Calu3 (cell line): ENCODE data around the gene GOLGA1. TPM values are rescaled to one million over a fixed set of nuclear protein-coding genes. Genes with fewer than 3 reads are reported as not detected.

Source experiments
- BruUV-seq: library from RNA; stranded (reverse); fragments of 400-500 nt; replicated peaks from 2 replicates; lab custom pipeline; 2021; lab: Mats Ljungman, UMichigan
- CTCF ChIA-PET: fragments of 300-600 bp; sonication (Branson Sonifier 250); formaldehyde crosslinking; loops from one replicate; lab custom pipeline; 2022; ENCODE audit warnings: antibody characterized with exemption; lab: Charles Lee
- DNase-seq: peaks from one replicate; pipeline ENCODE4 v3.0.0; 2022
- H3K27ac Mint-ChIP-seq: one replicate; pipeline ENCODE4 v1.8.0; 2022; ENCODE audit warnings: mixed read lengths; ENCODE audit not compliant: unreplicated experiment
- H3K27me3 Mint-ChIP-seq: one replicate; pipeline ENCODE4 v1.8.0; 2022; ENCODE audit warnings: mixed read lengths; ENCODE audit not compliant: unreplicated experiment
- H3K36me3 Mint-ChIP-seq: one replicate; pipeline ENCODE4 v1.8.0; 2022; ENCODE audit warnings: mild to moderate bottlenecking, moderate library complexity, mixed read lengths; ENCODE audit not compliant: insufficient read depth, unreplicated experiment
- H3K4me1 Mint-ChIP-seq: one replicate; pipeline ENCODE4 v1.8.0; 2022; ENCODE audit warnings: mild to moderate bottlenecking, low read depth, mixed read lengths; ENCODE audit not compliant: unreplicated experiment
- H3K4me3 Mint-ChIP-seq: one replicate; pipeline ENCODE4 v1.8.0; 2022; ENCODE audit warnings: mild to moderate bottlenecking, low read depth, moderate library complexity, mixed read lengths; ENCODE audit not compliant: unreplicated experiment
- H3K9me3 Mint-ChIP-seq: one replicate; pipeline ENCODE4 v1.8.0; 2022; ENCODE audit warnings: low read depth, mixed read lengths; ENCODE audit not compliant: unreplicated experiment
- CTCF ChIP-seq: fragments of 200-600 bp; IDR thresholded peaks from one replicate; pipeline ENCODE4 v1.8.0; 2022; ENCODE audit warnings: antibody characterized with exemption; ENCODE audit not compliant: unreplicated experiment
- intact Hi-C: fragments of 100-400 bp; cut with micrococcal nuclease; formaldehyde crosslinking; loops from one replicate; pipeline ENCODE4 v1.10.0; 2022; ENCODE audit not compliant: unreplicated experiment
- total RNA-seq: library from RNA; stranded (reverse); gene quantifications from 2 replicates; pipeline ENCODE4 v1.2.3, GENCODE V29; 2022

The GOLGA1 gene
- total RNA-seq, 1 experiment from 2014 or later = 13.4 TPM

DNA sequence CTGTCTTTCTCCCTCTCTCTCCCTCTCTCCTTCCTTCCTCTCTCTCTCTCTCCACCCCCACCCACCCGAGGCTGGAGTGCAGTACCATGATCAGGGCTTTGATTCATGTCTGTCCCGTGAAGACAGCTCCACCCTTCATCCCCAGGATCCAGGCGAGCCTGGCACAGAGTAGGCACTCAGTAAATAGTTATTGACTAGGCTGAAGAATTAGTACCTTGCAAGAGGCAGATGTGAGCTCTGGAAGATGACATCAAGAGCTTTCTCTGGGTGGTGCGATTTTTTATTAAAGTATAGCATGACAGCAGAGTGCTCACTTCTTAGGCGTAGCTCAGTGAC is 111.6 kb downstream of the GOLGA1 start:
- Mint-ChIP-seq H3K36me3 (no peaks in the 10 kb centered on the region), H3K27ac (no peak overlapping the region), H3K27me3 (peaks cover 16% of the 10 kb centered on the region), H3K4me1 (peaks cover 14% of the 10 kb centered on the region), H3K4me3 (no peak overlapping the region), H3K9me3 (no peaks in the 10 kb centered on the region)
- no peak for TF ChIP-seq CTCF
- intact Hi-C loops = no loop called here
- CTCF ChIA-PET = interaction anchor here (1.3 kb wide), 1 partner anchor 38 kb away, joined by 10 read pairs; no protein-coding TSS in a partner anchor
- DNase-seq = no peak
- BruUV-seq = no TSS peak

DNA sequence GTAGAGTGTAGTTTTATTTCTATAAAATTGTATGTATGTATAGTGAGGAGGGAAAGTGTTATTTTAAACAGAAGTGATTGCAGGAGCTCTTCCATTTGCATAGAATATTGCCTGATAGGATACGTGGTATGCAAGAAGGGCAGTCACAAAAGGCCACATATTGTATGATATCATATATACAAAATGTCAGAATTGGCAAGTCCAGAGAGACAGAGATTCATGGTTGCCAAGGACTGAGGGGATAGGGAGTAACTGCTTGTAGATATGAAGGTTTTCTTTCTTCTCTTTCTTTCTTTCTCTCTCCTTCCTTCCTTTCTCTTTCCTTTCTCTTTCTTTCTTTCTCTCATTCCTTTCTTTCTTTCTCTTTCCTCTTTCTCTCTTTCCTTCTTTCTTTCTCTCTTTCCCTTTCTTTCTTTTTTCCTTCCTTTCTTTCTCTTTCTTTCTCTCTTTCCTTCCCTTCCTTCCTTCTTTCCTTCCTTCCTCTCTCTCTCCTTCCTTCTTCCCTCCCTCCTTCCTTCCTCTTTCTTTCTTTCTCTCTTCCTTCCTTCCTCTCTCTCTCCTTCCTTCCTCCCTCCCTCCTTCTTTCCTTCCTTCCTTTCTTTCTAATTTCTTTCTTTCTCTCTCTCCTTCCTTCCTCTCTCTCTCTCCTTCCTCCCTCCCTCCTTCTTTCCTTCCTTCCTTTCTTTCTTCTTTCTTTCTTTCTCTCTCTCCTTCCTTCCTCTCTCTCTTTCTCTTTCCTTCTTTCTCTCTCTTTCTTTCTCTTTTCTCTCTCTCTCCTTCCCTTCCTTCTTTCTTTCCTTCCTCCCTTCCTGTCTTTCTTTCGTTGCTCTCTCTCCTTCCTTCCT is 112.2 kb downstream of the GOLGA1 start:
- CTCF ChIA-PET = interaction anchor here (1.3 kb wide), 1 partner anchor 37 kb away, joined by 10 read pairs; no protein-coding TSS in a partner anchor
- intact Hi-C loops = no loop called here
- H3K27ac Mint-ChIP-seq = no peak overlapping the region
- H3K4me3 Mint-ChIP-seq = no peak overlapping the region
- peaks cover 16% of the 10 kb centered on the region for H3K27me3 Mint-ChIP-seq
- H3K36me3 Mint-ChIP-seq = no peaks in the 10 kb centered on the region
- TF ChIP-seq CTCF = no peak
- peaks cover 11% of the 10 kb centered on the region for H3K4me1 Mint-ChIP-seq
- DNase-seq = no peak
- H3K9me3 Mint-ChIP-seq = no peaks in the 10 kb centered on the region
- BruUV-seq = no TSS peak

Other genes with a start within 250 kb of the GOLGA1 start
- gene NR6A1, start 169.8 kb downstream of the GOLGA1 start, total RNA-seq = 5.9 and 6.7 TPM in 2 replicates
- 0.88 and 0.99 TPM in 2 replicates for gene OLFML2A, start 163.9 kb downstream of the GOLGA1 start, total RNA-seq
- gene WDR38, start 87.6 kb downstream of the GOLGA1 start, total RNA-seq = not detected in 2 replicates
- gene RPL35, start 79.1 kb downstream of the GOLGA1 start, total RNA-seq = 718 and 736 TPM in 2 replicates
- gene ARPC5L, start 79.0 kb downstream of the GOLGA1 start, total RNA-seq = 33.2 and 38.2 TPM in 2 replicates
- 6.4 and 7.0 TPM in 2 replicates for gene SCAI, start 202.4 kb upstream of the GOLGA1 start, total RNA-seq
- 22.7 and 24.7 TPM in 2 replicates for gene PPP6C, start 248.7 kb upstream of the GOLGA1 start, total RNA-seq